ENCODE data around the gene ZNF592.
A peak's percentile ranks its signal among the peaks of the same experiment; 100 is the strongest.

Gene ZNF592

GRCh38 chr15:84832448-84833040 is 84.2 kb downstream of the ZNF592 start:
- DNase-seq, result no peak

DNA sequence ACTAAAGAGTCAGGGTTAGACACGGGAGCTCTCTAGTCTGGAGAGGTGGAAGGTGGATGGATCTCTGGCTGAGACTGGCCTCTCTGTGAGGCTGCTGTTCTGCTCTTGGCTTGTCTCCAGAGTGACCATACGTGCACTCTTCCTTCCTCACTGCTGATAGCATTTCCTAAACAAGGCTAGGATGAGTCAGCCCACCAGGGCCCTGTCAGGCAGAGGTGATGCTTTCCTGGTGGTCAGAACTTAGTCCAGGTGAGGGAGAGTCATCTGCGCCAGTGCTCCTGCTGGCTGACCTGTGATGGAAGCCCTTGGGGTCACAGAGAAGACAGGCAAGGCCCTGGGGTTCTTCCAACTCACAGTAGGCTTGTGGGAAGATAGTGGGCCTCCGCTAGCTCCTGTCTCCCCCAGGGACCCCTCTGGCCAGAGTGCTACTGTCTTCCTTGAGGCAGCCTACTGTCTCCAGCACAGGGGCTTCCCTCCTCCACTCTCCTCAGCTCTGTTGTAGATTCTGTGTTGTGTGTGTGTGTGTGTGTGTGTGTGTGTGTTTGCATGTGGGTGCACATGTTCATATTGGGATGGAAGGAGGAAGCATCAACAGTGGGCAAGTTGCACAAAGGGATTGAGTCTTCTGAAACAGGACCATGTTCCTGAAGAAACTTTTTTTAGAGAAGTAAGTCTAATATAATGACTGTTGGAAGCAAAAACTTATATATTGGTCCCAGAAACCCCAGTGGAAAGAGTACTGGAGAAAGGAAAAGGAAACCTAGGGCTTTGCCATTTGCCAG is 85.2 kb downstream of the ZNF592 start:
- no peak for DNase-seq

GRCh38 chr15:84834229-84834955 is 86.0 kb downstream of the ZNF592 start:
- DNase-seq, result no peak

- DNase-seq, result no peak
These were observed 86.6 kb downstream of the ZNF592 start for GRCh38 chr15:84834969-84835368.

- DNase-seq, result no peak
These were observed 87.4 kb downstream of the ZNF592 start for GRCh38 chr15:84835661-84836337.

- DNase-seq, result no peak
These were observed 88.5 kb downstream of the ZNF592 start for GRCh38 chr15:84836844-84837243.

GRCh38 chr15:84839714-84840113 is 91.3 kb downstream of the ZNF592 start:
- no peak for DNase-seq

GRCh38 chr15:84840255-84840654 is 91.9 kb downstream of the ZNF592 start:
- DNase-seq, result no peak

DNA sequence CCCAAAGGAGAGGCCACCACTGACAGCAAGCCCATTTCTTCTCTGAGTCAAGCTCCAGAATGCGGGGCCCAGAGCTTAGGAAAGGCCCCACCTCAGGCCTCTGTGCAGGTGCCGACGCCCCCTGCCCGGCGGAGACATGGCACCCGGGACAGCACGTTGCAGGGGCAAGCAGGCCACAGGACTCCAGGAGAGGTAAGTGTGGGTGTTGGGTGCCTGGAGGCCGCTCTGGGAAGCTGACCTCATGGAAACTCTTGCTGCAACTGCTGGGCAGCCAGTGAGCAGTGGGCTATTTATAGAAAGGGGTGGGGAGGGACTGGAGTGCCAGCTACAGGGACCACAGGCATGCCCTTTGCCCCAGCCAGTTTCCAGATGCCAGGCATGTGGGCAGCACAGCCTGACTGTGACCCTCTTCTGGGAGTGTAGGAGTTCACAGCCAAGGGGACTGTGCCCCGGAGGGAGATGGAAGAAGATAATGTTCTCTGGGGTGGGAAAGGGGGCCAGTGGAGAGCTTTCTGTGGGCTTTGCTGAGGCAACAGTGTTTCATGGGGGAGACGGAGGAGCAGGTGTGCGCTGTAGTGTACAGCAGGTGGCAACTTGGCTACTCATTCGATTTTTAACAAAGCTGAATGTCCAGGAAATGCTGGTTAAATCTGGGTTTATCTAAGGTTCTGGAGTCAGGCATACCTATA is 92.5 kb downstream of the ZNF592 start:
- no peak for DNase-seq

DNA sequence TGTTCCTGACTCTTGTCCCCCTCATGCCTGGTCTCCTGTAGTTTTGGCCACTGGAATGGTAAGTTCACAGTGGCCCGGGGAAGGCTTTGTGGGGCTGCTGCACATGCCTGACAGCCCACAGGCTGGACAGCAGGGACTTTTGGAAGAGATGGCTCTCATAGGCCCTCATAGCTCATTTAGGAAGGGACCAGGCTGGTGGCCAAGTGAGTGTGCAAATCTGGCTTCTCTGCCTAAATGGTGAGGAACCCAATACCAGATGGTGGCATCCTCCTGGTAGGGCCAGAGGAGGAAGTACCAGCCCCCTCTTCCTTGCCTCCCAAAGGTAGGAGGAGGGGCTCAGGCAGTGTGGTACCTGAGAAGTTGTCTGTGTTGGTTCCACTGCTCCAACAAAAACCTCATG is 94.4 kb downstream of the ZNF592 start:
- no peak for DNase-seq

- no peak for DNase-seq
These were observed 96.6 kb downstream of the ZNF592 start for GRCh38 chr15:84844964-84845363.

GRCh38 chr15:84845631-84846030 is 97.2 kb downstream of the ZNF592 start:
- DNase-seq, result peak; percentile 39

- DNase-seq, result no peak
These were observed 97.9 kb downstream of the ZNF592 start for GRCh38 chr15:84846269-84846668.

DNA sequence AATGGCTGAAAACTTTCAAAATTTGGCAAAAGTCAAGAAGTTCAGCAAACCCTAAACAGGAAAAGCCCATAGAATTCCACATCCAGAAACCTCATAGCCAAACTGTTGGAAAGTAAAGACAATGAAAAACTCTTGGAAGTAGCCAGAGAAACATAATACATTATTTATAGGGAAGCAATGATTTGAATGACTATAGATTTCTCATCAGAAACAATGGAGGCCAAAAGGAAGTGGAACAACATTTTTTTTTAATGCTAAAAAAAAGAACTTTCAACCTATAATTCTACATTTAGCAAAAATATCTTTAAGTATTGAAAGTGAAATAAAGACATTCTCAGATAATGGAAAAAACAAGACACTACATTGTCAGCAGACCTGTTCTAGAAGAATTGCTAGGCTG is 99.0 kb downstream of the ZNF592 start:
- no peak for DNase-seq

DNA sequence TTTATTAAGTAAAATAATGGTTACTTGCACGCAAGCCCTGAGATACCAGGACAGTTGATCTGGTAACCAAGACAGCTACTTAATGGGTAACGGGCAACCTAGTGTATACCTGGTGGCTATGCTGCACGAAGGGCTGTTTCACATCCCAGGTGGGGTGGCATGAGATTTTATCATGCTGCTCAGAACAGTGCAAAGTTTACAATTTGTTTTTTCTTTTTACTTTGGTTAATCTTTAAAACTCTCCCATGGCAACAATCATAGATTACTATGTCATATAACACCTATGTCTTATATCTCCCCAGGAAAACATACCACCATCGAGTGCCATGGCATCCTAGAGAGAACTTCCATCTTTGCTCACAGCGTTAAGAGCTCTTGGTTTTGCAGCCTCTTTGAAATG is 103.8 kb downstream of the ZNF592 start:
- no peak for DNase-seq

DNA sequence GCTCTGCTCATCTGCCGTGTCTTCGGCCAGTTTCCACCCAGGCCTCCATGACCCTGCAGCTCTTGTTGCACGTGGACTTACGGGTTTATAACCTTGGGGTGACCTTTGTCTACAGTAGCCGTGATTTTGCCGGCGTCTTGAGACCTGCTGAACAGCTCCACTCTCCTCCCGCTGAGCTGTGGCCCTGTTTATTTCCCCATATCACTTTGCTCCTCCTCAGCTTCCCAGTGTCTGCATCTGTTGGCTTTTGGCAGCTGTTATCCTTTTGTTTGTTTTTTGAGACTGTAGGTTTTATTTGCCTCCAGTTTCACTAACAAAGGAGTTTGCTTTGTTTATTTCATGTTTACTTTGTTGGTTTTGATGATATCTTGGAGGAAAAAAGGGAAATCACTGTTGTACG is 106.7 kb downstream of the ZNF592 start:
- DNase-seq, result no peak

- DNase-seq, result no peak
These were observed 107.4 kb downstream of the ZNF592 start for GRCh38 chr15:84855765-84856164.

All from activated CD4-positive, alpha-beta T cell treated with anti-CD3 and anti-CD28 coated beads, Interleukin-2, amount 50 U/mL, for 16 hours (primary cell).